HCT116 (cell line): ENCODE results near the gene NOXRED1. TPM values are rescaled to one million over a fixed set of nuclear protein-coding genes. Genes with fewer than 3 reads are reported as not detected.

Source experiments
- ATAC-seq: fragments of 200-7000 bp; cut with Tn5 transposase; 2 replicates; pipeline ENCODE4 v1.9.1; 2020; ENCODE audit warnings: mild to moderate bottlenecking, moderate library complexity
- BruUV-seq: library from RNA; stranded (reverse); fragments of 400-500 nt; replicated peaks from 2 replicates; lab custom pipeline; 2021; lab: Mats Ljungman, UMichigan
- CTCF ChIA-PET: fragments of 300-600 bp; sonication (Branson Sonifier 250); formaldehyde crosslinking; loops from one replicate; lab custom pipeline; 2021; ENCODE audit warnings: antibody characterized with exemption; lab: Charles Lee
- POLR2A ChIA-PET: fragments of 300-600, 350-600 bp; sonication (Branson Sonifier 250); formaldehyde crosslinking; loops from one replicate; lab custom pipeline; 2021; ENCODE audit warnings: antibody characterized with exemption; lab: Charles Lee
- RAD21 ChIA-PET, 2 experiments: fragments of 300-600 bp; sonication (Branson Sonifier 250); formaldehyde crosslinking; loops; one replicate each; lab custom pipeline; 2023; ENCODE audit warnings: low total read pairs in 2 of 2; ENCODE audit not compliant: uncharacterized antibody in 2 of 2, unreplicated experiment in 2 of 2, low non-redundant PET in 1 of 2; lab: Charles Lee
- DNase-seq: peaks from one replicate; pipeline ENCODE4 v3.0.0-alpha.2; 2010; ENCODE audit warnings: low read depth, low spot score
- H2AFZ ChIP-seq: fragments of 200-600 bp; shearing (Covaris generic), sonication (generic); 2 replicates; pipeline ENCODE4 v1.6.1; 2017; ENCODE audit warnings: low read depth, mixed run types, mixed read lengths, antibody characterized with exemption, low read length; ENCODE audit not compliant: poor library complexity, severe bottlenecking
- H3K27ac ChIP-seq: 2 replicates; pipeline ENCODE4 v1.5.1; 2012; ENCODE audit warnings: low read depth, low read length
- H3K27me3 ChIP-seq: fragments of 200-600 bp; sonication (generic); 2 replicates; pipeline ENCODE4 v1.6.1; 2016; ENCODE audit warnings: mixed run types, low read length, mixed read lengths; ENCODE audit not compliant: insufficient read depth
- H3K36me3 ChIP-seq, 2 experiments: fragments of 200-500 bp in 1 of 2; fragments of 200-600 bp in 1 of 2; sonication (Bioruptor generic) in 1 of 2; sonication (generic) in 1 of 2; 2 replicates each; pipeline versions ENCODE4 v1.5.1 to v1.6.1; 2014 to 2016; ENCODE audit warnings: low read length in 2 of 2, inconsistent platforms in 1 of 2, mixed read lengths in 1 of 2, mixed run types in 1 of 2; ENCODE audit not compliant: insufficient read depth in 2 of 2, control insufficient read depth in 1 of 2
- H3K4me1 ChIP-seq, 2 experiments: fragments of 200-600 bp in 1 of 2; sonication (generic) in 1 of 2; 2 replicates each; pipeline versions ENCODE4 v1.5.1 to v1.6.1; 2012 to 2017; ENCODE audit warnings: low read length in 2 of 2, inconsistent platforms in 1 of 2, mild to moderate bottlenecking in 1 of 2, mixed read lengths in 1 of 2, mixed run types in 1 of 2, moderate library complexity in 1 of 2; ENCODE audit not compliant: insufficient read depth in 2 of 2, control insufficient read depth in 1 of 2
- H3K4me2 ChIP-seq: fragments of 200-600 bp; sonication (generic); 2 replicates; pipeline ENCODE4 v1.6.1; 2017; ENCODE audit warnings: mixed run types, low read length, mixed read lengths
- H3K4me3 ChIP-seq, 2 experiments: fragments of 200-600 bp in 1 of 2; sonication (generic) in 1 of 2; replicated peaks in 1 of 2; 2 replicates each; pipeline ENCODE4 v1.5.1; 2011 to 2016; ENCODE audit warnings: low read length in 2 of 2, control low read depth in 1 of 2, low read depth in 1 of 2, mild to moderate bottlenecking in 1 of 2, mixed read lengths in 1 of 2, mixed run types in 1 of 2
- H3K79me2 ChIP-seq: fragments of 200-600 bp; sonication (generic); 2 replicates; pipeline ENCODE4 v1.6.1; 2017; ENCODE audit warnings: mild to moderate bottlenecking, mixed run types, low read length, moderate library complexity, mixed read lengths; ENCODE audit not compliant: insufficient read depth
- H3K9ac ChIP-seq: fragments of 200-600 bp; sonication (generic); 2 replicates; pipeline ENCODE4 v1.6.1; 2016; ENCODE audit warnings: low read length, mixed read lengths
- H3K9me2 ChIP-seq: fragments of 200-600 bp; sonication (generic), shearing (Covaris generic); 2 replicates; pipeline ENCODE4 v1.6.1; 2017; ENCODE audit warnings: mixed run types, mild to moderate bottlenecking, moderate library complexity; ENCODE audit not compliant: insufficient read depth
- H3K9me3 ChIP-seq, 2 experiments: fragments of 200-500 bp in 1 of 2; fragments of 200-600 bp in 1 of 2; sonication (Bioruptor generic) in 1 of 2; sonication (generic) in 1 of 2; 2 replicates each; pipeline ENCODE4 v1.6.1; 2014 to 2017; ENCODE audit warnings: low read length in 2 of 2, mixed read lengths in 2 of 2, inconsistent platforms in 1 of 2, low read depth in 1 of 2, mild to moderate bottlenecking in 1 of 2, mixed run types in 1 of 2, moderate library complexity in 1 of 2; ENCODE audit not compliant: control insufficient read depth in 1 of 2, insufficient read depth in 1 of 2
- H4K20me1 ChIP-seq: fragments of 200-600 bp; sonication (generic), shearing (Covaris generic); 2 replicates; pipeline ENCODE4 v1.6.1; 2017; ENCODE audit warnings: mixed run types, mild to moderate bottlenecking, moderate library complexity; ENCODE audit not compliant: insufficient read depth
- CEBPB ChIP-seq: IDR thresholded peaks from 2 replicates; pipeline ENCODE4 v1.6.1; 2012; ENCODE audit warnings: low read depth
- CTCF ChIP-seq, 3 experiments: fragments of 200-600 bp in 1 of 3; sonication (generic) in 1 of 3; IDR thresholded peaks in 2 of 3; conservative IDR thresholded peaks in 1 of 3; 2 replicates each; pipeline ENCODE4 v1.5.1; 2012 to 2017; ENCODE audit warnings: low read depth in 2 of 3, low read length in 2 of 3, antibody characterized with exemption in 1 of 3, borderline replicate concordance in 1 of 3, control low read depth in 1 of 3, mild to moderate bottlenecking in 1 of 3, mixed read lengths in 1 of 3, mixed run types in 1 of 3, moderate library complexity in 1 of 3; ENCODE audit not compliant: insufficient read depth in 1 of 3
- ELF1 ChIP-seq: IDR thresholded peaks from 2 replicates; pipeline ENCODE4 v1.6.1; 2012; ENCODE audit warnings: low read depth, borderline replicate concordance
- JUND ChIP-seq: IDR thresholded peaks from 2 replicates; pipeline ENCODE4 v1.6.1; 2012
- MAX ChIP-seq: IDR thresholded peaks from 2 replicates; pipeline ENCODE4 v1.6.1; 2012
- POLR2AphosphoS5 ChIP-seq: IDR thresholded peaks from 2 replicates; pipeline ENCODE4 v1.6.1; 2011; ENCODE audit warnings: mild to moderate bottlenecking, low read depth, low read length, moderate library complexity
- TCF7L2 ChIP-seq: IDR thresholded peaks from 2 replicates; pipeline ENCODE4 v1.7.0; 2011; ENCODE audit warnings: borderline replicate concordance, inconsistent platforms; ENCODE audit not compliant: insufficient read depth, insufficient read length; ENCODE audit errors: extremely low read depth
- YY1 ChIP-seq: IDR thresholded peaks from 2 replicates; pipeline ENCODE4 v1.6.1; 2011; ENCODE audit warnings: low read length, low read depth, moderate library complexity, mild to moderate bottlenecking; ENCODE audit not compliant: insufficient replicate concordance; ENCODE audit errors: extremely low read depth
- ZBTB33 ChIP-seq: IDR thresholded peaks from 2 replicates; pipeline ENCODE4 v1.6.1; 2011; ENCODE audit warnings: mild to moderate bottlenecking, low read length, moderate library complexity; ENCODE audit not compliant: insufficient replicate concordance; ENCODE audit errors: extremely low read depth
- intact Hi-C: fragments of 100-400 bp; cut with micrococcal nuclease; formaldehyde crosslinking; loops from 2 replicates; pipeline ENCODE4 v1.10.0; 2022
- total RNA-seq: library from RNA; stranded (reverse); gene quantifications from one replicate; pipeline ENCODE4 v1.2.1, GENCODE V29; 2021; ENCODE audit not compliant: unreplicated experiment

The NOXRED1 gene
- total RNA-seq, 1 experiment from 2014 or later = 0.66 TPM

- TF ChIP-seq ZBTB33 (no peak), POLR2AphosphoS5 (no peak), CTCF (IDR thresholded peaks at IDR 0.05 in 2 of 3, conservative IDR thresholded peaks at IDR 0.05 in 1 of 3; ENCODE audit: borderline replicate concordance in 1 of 3, insufficient read depth in 1 of 3, low read depth in 2 of 3, low read length in 2 of 3) (no peak), YY1 (no peak), CEBPB (no peak), TCF7L2 (no peak), MAX (no peak), ELF1 (no peak), JUND (no peak)
- no peak overlapping the region for H2AFZ ChIP-seq
- intact Hi-C loops = loop anchor here (5.0 kb wide), 1 partner anchor 81 kb away; the partner anchor contains the start of genes AHSA1 and VIPAS39
- H3K9ac ChIP-seq = peak overlapping the region; percentile 80
- H3K4me1 ChIP-seq = peaks cover 12 to 16% of the 10 kb centered on the region in 2 experiments; a peak in 3 of 4 replicates
- H3K9me2 ChIP-seq = no peaks in the 10 kb centered on the region
- H4K20me1 ChIP-seq = no peaks in the 10 kb centered on the region
- no peaks in the 10 kb centered on the region; the same call in 1 of the 2 replicates for H3K27me3 ChIP-seq
- peak overlapping the region; percentile 88 for H3K4me2 ChIP-seq
- RAD21 ChIA-PET = no interaction called here
- H3K27ac ChIP-seq = peak overlapping the region; percentile 95
- no TSS peak for BruUV-seq
- ATAC-seq (peak; percentile 40), DNase-seq (no peak)
- H3K36me3 ChIP-seq = no peaks in the 10 kb centered on the region
- CTCF ChIA-PET = interaction anchor here (1.4 kb wide), 1 partner anchor 55 kb away, joined by 5 read pairs; the partner anchor contains the start of gene GSTZ1
- peaks cover 31% of the 10 kb centered on the region for H3K79me2 ChIP-seq
- no peaks in the 10 kb centered on the region for H3K9me3 ChIP-seq
- H3K4me3 ChIP-seq = peak overlapping the region; percentile 64 to 69
- POLR2A ChIA-PET = interaction anchor here (0.6 kb wide), 1 partner anchor 512 kb away, joined by 3 read pairs; no protein-coding TSS in a partner anchor
Measured at GRCh38 chr14:77375973-77376770, 47.2 kb downstream of the NOXRED1 start.
